Progenitor cell of endocrine pancreas (in vitro differentiated cells): Measurements from ENCODE around the gene SND1. TPM values are rescaled to one million over a fixed set of nuclear protein-coding genes. Genes with fewer than 3 reads are reported as not detected.

Experiments used
- DNase-seq: peaks from one replicate; pipeline ENCODE4 v3.0.0; 2021; ENCODE audit warnings: low spot score; ENCODE audit not compliant: unreplicated experiment
- H3K27ac Mint-ChIP-seq: 2 replicates; pipeline ENCODE4 v1.8.0; 2021; ENCODE audit warnings: mild to moderate bottlenecking, moderate library complexity, mixed read lengths
- H3K27me3 Mint-ChIP-seq: 2 replicates; pipeline ENCODE4 v1.8.0; 2021; ENCODE audit warnings: mixed read lengths
- H3K36me3 Mint-ChIP-seq: 2 replicates; pipeline ENCODE4 v1.8.0; 2022; ENCODE audit warnings: mixed read lengths; ENCODE audit not compliant: insufficient read depth
- H3K4me1 Mint-ChIP-seq: 2 replicates; pipeline ENCODE4 v1.8.0; 2021; ENCODE audit warnings: low read depth, mixed read lengths
- H3K4me3 Mint-ChIP-seq: 2 replicates; pipeline ENCODE4 v1.8.0; 2021; ENCODE audit warnings: low read depth, mild to moderate bottlenecking, moderate library complexity, mixed read lengths
- H3K9me3 Mint-ChIP-seq: 2 replicates; pipeline ENCODE4 v1.8.0; 2021; ENCODE audit warnings: low read depth, mixed read lengths
- total RNA-seq: library from RNA; stranded (reverse); gene quantifications from 2 replicates; pipeline ENCODE4 v1.2.1, GENCODE V29; 2021
- TF ChIP-seq, protein P1 (sequence below): fragments of 200-600 bp; sonication (generic); IDR thresholded peaks from one replicate; pipeline ENCODE4 v1.5.0; 2021; ENCODE audit warnings: antibody characterized with exemption, mild to moderate bottlenecking; ENCODE audit not compliant: unreplicated experiment

SND1 gene
- total RNA-seq, 1 donor from 2014 or later: 213 TPM

DNA sequence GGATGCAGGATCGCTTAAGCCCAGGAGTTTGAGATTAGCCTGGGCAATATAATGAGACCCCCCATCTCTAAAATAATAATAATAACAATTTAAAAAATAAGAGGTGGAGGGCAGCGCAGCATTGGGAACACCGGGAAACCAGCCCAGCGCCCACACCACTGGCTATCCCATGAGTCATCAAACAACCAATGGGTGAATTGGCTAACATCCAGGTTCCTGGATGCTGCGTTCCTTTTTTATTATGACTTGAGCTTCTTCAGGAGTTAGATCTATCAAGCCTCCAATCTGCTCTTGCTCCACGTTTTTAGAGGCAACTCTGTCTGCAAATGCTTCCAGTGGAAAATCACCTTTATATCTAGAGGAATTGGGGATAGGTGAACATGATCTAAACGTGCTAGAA is 389.2 kb downstream of the SND1 start:
- peak overlapping the region; percentile 24 for H3K27ac Mint-ChIP-seq

DNA sequence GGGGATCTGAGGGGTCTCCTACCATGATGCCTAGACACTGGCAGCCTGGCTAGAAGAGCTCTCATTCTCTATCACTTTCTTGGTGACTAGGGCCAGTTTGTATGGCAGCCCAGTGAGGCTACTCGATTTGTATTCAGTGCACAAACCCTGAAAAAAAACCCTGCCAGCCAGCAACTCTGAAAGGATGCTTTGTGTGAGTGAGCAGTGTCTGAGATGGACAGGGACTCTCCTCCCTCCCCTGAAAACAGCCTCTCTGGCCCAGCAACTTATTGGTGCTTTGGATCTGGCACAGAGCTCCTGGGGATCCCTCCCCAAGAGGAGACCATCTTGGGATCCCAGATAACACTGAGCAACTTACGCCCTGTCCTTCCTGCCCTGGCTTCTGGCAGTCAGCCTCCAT is 390.0 kb downstream of the SND1 start:
- TF ChIP-seq, protein P1, sequence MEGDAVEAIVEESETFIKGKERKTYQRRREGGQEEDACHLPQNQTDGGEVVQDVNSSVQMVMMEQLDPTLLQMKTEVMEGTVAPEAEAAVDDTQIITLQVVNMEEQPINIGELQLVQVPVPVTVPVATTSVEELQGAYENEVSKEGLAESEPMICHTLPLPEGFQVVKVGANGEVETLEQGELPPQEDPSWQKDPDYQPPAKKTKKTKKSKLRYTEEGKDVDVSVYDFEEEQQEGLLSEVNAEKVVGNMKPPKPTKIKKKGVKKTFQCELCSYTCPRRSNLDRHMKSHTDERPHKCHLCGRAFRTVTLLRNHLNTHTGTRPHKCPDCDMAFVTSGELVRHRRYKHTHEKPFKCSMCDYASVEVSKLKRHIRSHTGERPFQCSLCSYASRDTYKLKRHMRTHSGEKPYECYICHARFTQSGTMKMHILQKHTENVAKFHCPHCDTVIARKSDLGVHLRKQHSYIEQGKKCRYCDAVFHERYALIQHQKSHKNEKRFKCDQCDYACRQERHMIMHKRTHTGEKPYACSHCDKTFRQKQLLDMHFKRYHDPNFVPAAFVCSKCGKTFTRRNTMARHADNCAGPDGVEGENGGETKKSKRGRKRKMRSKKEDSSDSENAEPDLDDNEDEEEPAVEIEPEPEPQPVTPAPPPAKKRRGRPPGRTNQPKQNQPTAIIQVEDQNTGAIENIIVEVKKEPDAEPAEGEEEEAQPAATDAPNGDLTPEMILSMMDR: no peak
- Mint-ChIP-seq H3K4me3 (no peak overlapping the region), H3K4me1 (peaks cover 6% of the 10 kb centered on the region), H3K27ac (no peak overlapping the region), H3K36me3 (no peaks in the 10 kb centered on the region), H3K9me3 (no peaks in the 10 kb centered on the region), H3K27me3 (no peaks in the 10 kb centered on the region)
- no peak for DNase-seq

More for the DNA sequence above, 389.2 kb downstream of the SND1 start:
- TF ChIP-seq, protein P1: no peak
- no peak for DNase-seq
- Mint-ChIP-seq H3K9me3 (no peaks in the 10 kb centered on the region), H3K4me1 (peaks cover 6% of the 10 kb centered on the region), H3K4me3 (no peak overlapping the region), H3K27me3 (no peaks in the 10 kb centered on the region), H3K36me3 (no peaks in the 10 kb centered on the region)

DNA sequence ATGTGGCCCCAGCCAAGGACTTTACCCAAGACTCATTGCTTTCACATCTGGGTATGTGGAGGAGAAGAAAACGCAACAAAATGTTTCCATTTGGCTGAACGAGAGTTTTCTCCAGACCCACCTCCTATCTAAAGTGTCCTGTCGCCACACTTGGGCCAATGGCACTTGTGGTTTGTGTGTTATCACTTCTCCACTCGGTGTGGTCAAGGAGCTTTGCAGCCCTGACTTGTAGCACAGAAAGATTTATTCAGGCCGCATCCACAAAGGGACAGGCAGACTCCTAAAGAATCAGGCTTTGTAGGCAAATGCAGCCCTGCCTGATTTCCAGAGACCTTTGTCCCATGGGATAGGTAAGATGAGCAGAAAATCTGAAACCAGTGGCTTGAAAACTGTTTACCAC is 392.1 kb downstream of the SND1 start:
- H3K4me3 Mint-ChIP-seq: no peak overlapping the region

DNA sequence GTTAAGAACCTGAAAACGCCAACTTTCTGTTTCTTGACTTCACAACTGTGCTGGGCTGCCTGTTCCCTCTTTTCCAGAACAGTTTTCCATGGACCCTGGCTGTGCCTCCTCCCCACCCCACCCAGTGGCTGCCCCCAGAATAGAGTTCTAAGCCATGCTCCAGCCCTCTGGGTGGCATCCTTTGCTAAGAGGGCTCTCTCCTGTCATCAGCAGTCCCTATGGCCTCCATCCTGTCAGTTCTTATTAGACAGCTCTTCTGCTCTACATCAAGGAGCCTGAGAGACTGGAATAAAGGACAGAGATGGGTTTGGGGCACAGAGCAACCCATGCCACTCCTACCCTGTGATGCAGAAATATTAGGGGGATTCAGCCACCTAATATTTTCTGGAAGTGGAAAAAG is 393.2 kb downstream of the SND1 start:
- DNase-seq: no peak
- H3K9me3 Mint-ChIP-seq: no peaks in the 10 kb centered on the region
- H3K4me1 Mint-ChIP-seq: no peaks in the 10 kb centered on the region
- no peaks in the 10 kb centered on the region for H3K27me3 Mint-ChIP-seq
- H3K27ac Mint-ChIP-seq: no peak overlapping the region
- no peaks in the 10 kb centered on the region for H3K36me3 Mint-ChIP-seq
- TF ChIP-seq, protein P1: no peak
- no peak overlapping the region for H3K4me3 Mint-ChIP-seq

More for the DNA sequence above, 392.1 kb downstream of the SND1 start:
- TF ChIP-seq, protein P1: no peak
- DNase-seq: no peak
- Mint-ChIP-seq H3K36me3 (no peaks in the 10 kb centered on the region), H3K9me3 (no peaks in the 10 kb centered on the region), H3K27me3 (no peaks in the 10 kb centered on the region), H3K4me1 (no peaks in the 10 kb centered on the region), H3K27ac (no peak overlapping the region)

DNA sequence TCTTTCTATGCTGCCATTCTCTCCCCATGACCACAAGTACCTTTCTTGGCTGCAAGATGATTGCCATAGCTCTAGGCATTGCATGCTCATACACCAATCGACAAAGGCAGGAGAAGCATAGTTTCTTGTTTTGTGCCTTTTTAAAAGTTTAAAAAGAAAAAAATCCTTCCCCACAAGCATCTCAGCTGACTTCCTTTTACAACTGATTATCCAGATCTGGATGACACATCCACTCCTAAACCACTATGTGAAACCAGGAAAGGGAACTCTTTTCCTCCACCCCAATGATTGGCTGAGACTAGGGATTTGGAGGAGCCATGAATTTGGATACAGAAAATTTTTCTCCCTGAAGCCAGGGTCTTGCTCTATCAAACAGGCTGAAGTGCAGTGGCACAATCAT is 393.8 kb downstream of the SND1 start:
- peak overlapping the region; percentile 49 for H3K27ac Mint-ChIP-seq
- no peaks in the 10 kb centered on the region for H3K27me3 Mint-ChIP-seq
- TF ChIP-seq, protein P1: no peak
- no peak for DNase-seq
- H3K4me1 Mint-ChIP-seq: no peaks in the 10 kb centered on the region
- no peaks in the 10 kb centered on the region for H3K36me3 Mint-ChIP-seq
- H3K4me3 Mint-ChIP-seq: no peak overlapping the region
- no peaks in the 10 kb centered on the region for H3K9me3 Mint-ChIP-seq
